ENCODE data around the gene GRK4. TPM values are rescaled to one million over a fixed set of nuclear protein-coding genes. Genes with fewer than 3 reads are reported as not detected.
"Not testable (repeated sequence)": the region's sequence is repeated elsewhere in the genome, so short reads cannot be mapped to it uniquely, and the experiment has no call there.

GRK4 gene
- total RNA-seq, 1 donor from 2014 or later = 9.3 TPM

GRCh38 chr4:2937146-2937857 lies 26.1 kb upstream of the GRK4 start:
- H3K4me3 Mint-ChIP-seq = peak overlapping the region; percentile 90
- H3K27ac Mint-ChIP-seq = peak overlapping the region; percentile 93
- no peak for DNase-seq (ENCODE audit: extremely low spot score, unreplicated experiment)
- H3K36me3 Mint-ChIP-seq = peaks cover 3% of the 10 kb centered on the region
- no peaks in the 10 kb centered on the region for H3K9me3 Mint-ChIP-seq
- peaks cover 22% of the 10 kb centered on the region for H3K4me1 Mint-ChIP-seq (ENCODE audit: unreplicated experiment)
- no peak for TF ChIP-seq CTCF (conservative IDR thresholded peaks at IDR 0.05)
- H3K27me3 Mint-ChIP-seq = no peaks in the 10 kb centered on the region

- Mint-ChIP-seq H3K27ac (no peak overlapping the region), H3K36me3 (peaks cover 3% of the 10 kb centered on the region), H3K4me3 (no peak overlapping the region), H3K9me3 (no peaks in the 10 kb centered on the region), H3K27me3 (no peaks in the 10 kb centered on the region), H3K4me1 (ENCODE audit: unreplicated experiment) (peaks cover 22% of the 10 kb centered on the region)
- no peak for TF ChIP-seq CTCF (conservative IDR thresholded peaks at IDR 0.05)
- DNase-seq (ENCODE audit: extremely low spot score, unreplicated experiment) = no peak
Observed at GRCh38 chr4:2937986-2938385, 25.4 kb upstream of the GRK4 start.

- not testable (repeated sequence) for H3K4me3 Mint-ChIP-seq; H3K27ac Mint-ChIP-seq; H3K36me3 Mint-ChIP-seq; H3K9me3 Mint-ChIP-seq; DNase-seq (ENCODE audit: extremely low spot score, unreplicated experiment); H3K27me3 Mint-ChIP-seq
- peaks cover 18% of the 10 kb centered on the region for H3K4me1 Mint-ChIP-seq (ENCODE audit: unreplicated experiment)
Observed at GRCh38 chr4:2938411-2938810, 25.0 kb upstream of the GRK4 start.

- no peaks in the 10 kb centered on the region for H3K9me3 Mint-ChIP-seq
- no peak overlapping the region for H3K27ac Mint-ChIP-seq
- TF ChIP-seq CTCF (conservative IDR thresholded peaks at IDR 0.05) = no peak
- H3K4me1 Mint-ChIP-seq (ENCODE audit: unreplicated experiment) = peaks cover 18% of the 10 kb centered on the region
- no peak for DNase-seq (ENCODE audit: extremely low spot score, unreplicated experiment)
- H3K36me3 Mint-ChIP-seq = peaks cover 3% of the 10 kb centered on the region
- H3K4me3 Mint-ChIP-seq = peak overlapping the region; percentile 52
- no peaks in the 10 kb centered on the region for H3K27me3 Mint-ChIP-seq
Observed at GRCh38 chr4:2938906-2939305, 24.5 kb upstream of the GRK4 start.

- peak; percentile 64 for DNase-seq (ENCODE audit: extremely low spot score, unreplicated experiment)
- Mint-ChIP-seq H3K36me3 (peaks cover 3% of the 10 kb centered on the region), H3K4me1 (ENCODE audit: unreplicated experiment) (peaks cover 18% of the 10 kb centered on the region), H3K4me3 (no peak overlapping the region), H3K9me3 (no peaks in the 10 kb centered on the region), H3K27me3 (no peaks in the 10 kb centered on the region), H3K27ac (no peak overlapping the region)
- TF ChIP-seq CTCF (conservative IDR thresholded peaks at IDR 0.05) = no peak
Observed at GRCh38 chr4:2939383-2940243, 23.8 kb upstream of the GRK4 start.
